ENCODE measurements around the gene MAP2K2.
A peak's percentile ranks its signal among the peaks of the same experiment; 100 is the strongest.

DNA sequence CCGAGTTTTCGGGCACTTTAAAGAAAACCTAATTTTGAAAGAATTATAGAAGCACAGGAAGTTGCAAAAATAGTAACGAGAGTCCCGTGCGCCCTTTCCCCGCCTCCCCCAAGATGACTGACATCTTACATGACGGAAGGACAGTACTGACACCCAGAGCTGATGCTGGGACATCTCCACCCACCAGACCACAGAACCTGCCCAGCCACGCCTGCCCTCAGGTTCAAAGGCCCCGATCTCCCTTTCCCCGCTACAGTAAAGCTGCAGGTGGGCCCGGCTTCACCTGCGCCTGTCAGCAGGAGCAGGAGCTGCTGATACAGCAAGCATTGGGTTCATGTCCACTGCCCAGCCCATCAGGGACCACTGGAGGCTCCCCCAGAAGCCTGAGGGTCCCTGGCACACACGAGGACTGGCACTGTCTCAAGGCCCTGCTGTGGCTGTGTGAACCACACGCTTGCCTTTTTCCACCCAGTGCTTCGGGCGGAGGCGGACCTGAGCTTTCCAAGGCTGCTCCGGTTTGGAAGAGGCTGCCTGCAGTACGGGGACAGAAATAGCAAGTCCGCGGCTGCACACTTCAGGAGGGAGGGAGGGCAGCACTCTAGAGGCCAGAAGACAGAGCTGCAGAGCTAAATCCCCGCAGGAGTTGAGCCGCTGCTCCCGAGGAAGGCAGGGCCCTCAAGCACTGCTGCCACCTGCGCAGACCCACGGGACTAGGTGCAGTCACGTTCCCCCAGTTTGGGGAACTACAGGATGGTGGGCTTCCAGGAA is 8.7 kb downstream of the MAP2K2 start:
- peak in 3 of 6 experiments; percentile 24 to 31 (median 29) for TF ChIP-seq CTCF (IDR thresholded peaks at IDR 0.05)
- TF ChIP-seq POLR2A (IDR thresholded peaks at IDR 0.05), result peak in 1 of 2 donors; percentile 38

Data from adrenal gland (tissue), 5 donors.